ENCODE measurements around the gene OR2V2.

DNA sequence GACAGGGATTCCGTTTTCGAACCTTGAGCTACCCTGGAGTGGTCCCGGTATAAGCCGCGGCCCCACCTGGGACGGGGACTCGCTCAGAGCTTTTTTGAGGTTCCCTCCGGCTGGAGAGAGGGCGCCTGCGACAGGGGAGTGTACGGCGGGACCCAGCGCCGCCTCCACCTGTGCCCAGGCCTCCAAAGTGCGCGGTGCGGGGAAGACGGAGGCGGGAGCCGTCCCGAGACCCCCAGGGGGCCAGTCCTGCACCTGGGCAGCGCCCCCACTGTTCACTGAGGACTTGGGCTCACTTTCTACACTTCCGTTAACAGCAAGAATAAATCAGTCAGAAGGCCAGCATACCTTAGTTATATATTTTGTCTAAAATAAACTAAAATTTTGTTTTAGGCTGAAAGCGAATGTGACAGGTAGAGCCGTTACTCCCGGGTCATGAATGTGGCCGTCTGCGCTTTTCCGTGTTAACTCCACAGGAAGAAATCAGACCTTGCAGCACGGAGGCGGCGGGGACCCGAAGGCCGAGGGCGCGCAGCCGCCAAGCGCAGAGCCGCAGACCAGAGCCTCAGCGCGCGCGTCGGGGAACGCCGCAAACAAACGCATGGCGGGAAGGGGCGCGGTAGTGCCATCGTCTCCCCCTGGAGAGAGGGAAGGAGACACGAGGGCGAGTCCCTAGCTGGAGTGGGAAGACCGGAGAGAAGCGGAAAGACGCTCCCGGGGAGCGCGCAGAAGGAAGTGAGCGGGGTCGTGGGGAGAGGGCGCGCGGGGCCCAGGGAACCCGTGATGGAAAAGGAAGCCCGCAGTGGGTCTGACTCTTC lies 43.5 kb downstream of the OR2V2 start:
- TF ChIP-seq POLR2AphosphoS5 (IDR thresholded peaks at IDR 0.05; ENCODE audit: low read depth, low read length) (no peak), TAF1 (IDR thresholded peaks at IDR 0.05; ENCODE audit: borderline replicate concordance, low read depth, low read length) (no peak), POLR2A (IDR thresholded peaks at IDR 0.05; ENCODE audit: low read depth, low read length) (no peak)
